ENCODE results near the gene BCDIN3D. TPM values are rescaled to one million over a fixed set of nuclear protein-coding genes. Genes with fewer than 3 reads are reported as not detected.

The BCDIN3D gene
- total and polyA plus RNA-seq, 3 donors from 2014 or later: 4.9 to 5.8 (median 5.1) TPM

DNA sequence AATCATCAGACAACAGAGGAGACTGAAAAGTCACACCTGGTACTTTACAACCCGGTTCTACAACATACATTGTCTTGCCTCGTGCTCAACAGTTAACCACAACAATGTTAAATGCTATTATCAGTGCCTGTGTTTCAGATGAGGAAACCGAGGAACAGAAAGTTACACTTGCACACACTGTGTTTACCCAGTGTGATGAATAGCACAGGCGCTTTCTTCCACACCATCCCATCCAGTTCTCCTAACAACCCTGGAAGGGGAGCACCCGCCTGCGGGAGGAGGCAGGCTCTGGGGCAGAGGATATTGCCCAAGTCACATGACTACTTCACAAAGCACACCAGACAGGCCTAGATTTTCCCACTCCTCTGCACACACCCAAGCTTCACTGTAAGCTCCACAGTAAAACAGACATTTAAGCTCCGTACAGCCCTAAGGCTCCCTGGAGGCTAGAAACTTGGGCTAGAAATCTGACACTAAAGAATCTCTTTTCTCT is 36.5 kb downstream of the BCDIN3D start:
- no peak overlapping the region for H3K4me3 ChIP-seq
- H3K9me3 ChIP-seq: no peaks in the 10 kb centered on the region
- TF ChIP-seq, protein P1, sequence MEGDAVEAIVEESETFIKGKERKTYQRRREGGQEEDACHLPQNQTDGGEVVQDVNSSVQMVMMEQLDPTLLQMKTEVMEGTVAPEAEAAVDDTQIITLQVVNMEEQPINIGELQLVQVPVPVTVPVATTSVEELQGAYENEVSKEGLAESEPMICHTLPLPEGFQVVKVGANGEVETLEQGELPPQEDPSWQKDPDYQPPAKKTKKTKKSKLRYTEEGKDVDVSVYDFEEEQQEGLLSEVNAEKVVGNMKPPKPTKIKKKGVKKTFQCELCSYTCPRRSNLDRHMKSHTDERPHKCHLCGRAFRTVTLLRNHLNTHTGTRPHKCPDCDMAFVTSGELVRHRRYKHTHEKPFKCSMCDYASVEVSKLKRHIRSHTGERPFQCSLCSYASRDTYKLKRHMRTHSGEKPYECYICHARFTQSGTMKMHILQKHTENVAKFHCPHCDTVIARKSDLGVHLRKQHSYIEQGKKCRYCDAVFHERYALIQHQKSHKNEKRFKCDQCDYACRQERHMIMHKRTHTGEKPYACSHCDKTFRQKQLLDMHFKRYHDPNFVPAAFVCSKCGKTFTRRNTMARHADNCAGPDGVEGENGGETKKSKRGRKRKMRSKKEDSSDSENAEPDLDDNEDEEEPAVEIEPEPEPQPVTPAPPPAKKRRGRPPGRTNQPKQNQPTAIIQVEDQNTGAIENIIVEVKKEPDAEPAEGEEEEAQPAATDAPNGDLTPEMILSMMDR (IDR thresholded peaks at IDR 0.05): no peak
- TF ChIP-seq POLR2A (IDR thresholded peaks at IDR 0.05): no peak
- peaks cover 41% of the 10 kb centered on the region for H3K4me1 ChIP-seq
- H3K27me3 ChIP-seq: no peaks in the 10 kb centered on the region
- no peaks in the 10 kb centered on the region for H3K36me3 ChIP-seq (ENCODE audit: low read depth, missing control alignments)
- intact Hi-C loops (cut with DNase I; ENCODE audit: low total_unique reads): no loop called here
- 70 to 81% methylated on average over 7 of the region's 7 CpGs for WGBS, 2 donors
- DNase-seq: no peak
- H3K27ac ChIP-seq: no peak overlapping the region

DNA sequence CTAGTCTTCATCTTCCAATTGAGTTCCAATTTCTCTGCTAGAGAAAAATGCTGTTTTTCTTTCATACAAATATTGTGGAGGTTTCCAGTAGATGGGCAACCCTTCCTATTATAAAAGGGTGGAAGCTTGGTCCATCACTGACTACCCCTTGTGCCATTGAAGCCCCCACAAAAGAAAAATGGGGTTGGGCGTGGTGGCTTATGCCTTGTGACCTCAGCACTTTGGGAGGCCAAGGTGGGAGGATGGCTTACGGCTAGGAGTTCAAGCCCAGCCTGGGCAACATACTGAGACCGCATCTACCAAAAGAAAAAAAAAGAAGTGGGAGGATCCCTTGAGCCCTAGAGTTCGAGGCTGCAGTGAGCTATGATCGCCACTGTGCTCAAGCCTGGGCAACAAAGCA is 37.5 kb downstream of the BCDIN3D start:
- Histone ChIP-seq H3K36me3 (ENCODE audit: low read depth, missing control alignments) (no peaks in the 10 kb centered on the region), H3K4me1 (peaks cover 33% of the 10 kb centered on the region)
- intact Hi-C loops (cut with DNase I; ENCODE audit: low total_unique reads): no loop called here

DNA sequence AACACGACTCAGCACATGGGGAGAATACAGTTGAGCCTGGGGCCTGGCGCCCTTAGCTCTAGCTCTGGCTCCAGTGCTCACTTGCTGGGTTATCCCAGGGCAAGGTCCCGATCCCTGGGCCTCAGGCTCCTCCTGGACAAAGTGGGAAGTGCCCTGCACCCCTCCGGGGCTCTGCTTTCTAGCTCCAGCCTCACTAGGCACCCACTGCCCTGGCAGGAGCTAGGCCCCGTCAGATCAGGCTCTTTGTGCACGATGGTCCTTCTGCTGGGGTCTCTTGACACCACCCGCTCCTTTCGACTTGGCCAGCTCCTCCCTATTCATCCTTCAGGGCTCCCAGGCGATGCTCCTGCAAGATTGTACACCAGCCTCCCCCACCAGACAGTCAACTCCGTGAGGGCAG is 38.1 kb downstream of the BCDIN3D start:
- DNase-seq: no peak
- 87 to 89% methylated on average over 10 of the region's 10 CpGs for WGBS, 2 donors
- no peak overlapping the region for H3K27ac ChIP-seq
- H3K36me3 ChIP-seq (ENCODE audit: low read depth, missing control alignments): no peaks in the 10 kb centered on the region
- H3K4me1 ChIP-seq: peaks cover 27% of the 10 kb centered on the region
- intact Hi-C loops (cut with DNase I; ENCODE audit: low total_unique reads): no loop called here
- H3K4me3 ChIP-seq: no peak overlapping the region
- H3K9me3 ChIP-seq: no peaks in the 10 kb centered on the region
- TF ChIP-seq, protein P1 (IDR thresholded peaks at IDR 0.05): no peak
- no peak for TF ChIP-seq POLR2A (IDR thresholded peaks at IDR 0.05)
- no peaks in the 10 kb centered on the region for H3K27me3 ChIP-seq

More for the DNA sequence above, 37.5 kb downstream of the BCDIN3D start:
- H3K9me3 ChIP-seq: no peaks in the 10 kb centered on the region
- H3K4me3 ChIP-seq: no peak overlapping the region
- no peaks in the 10 kb centered on the region for H3K27me3 ChIP-seq
- TF ChIP-seq, protein P1 (IDR thresholded peaks at IDR 0.05): no peak
- TF ChIP-seq POLR2A (IDR thresholded peaks at IDR 0.05): no peak
- DNase-seq: no peak
- H3K27ac ChIP-seq: no peak overlapping the region
- 82 to 84% methylated on average over 5 of the region's 5 CpGs for WGBS, 2 donors

DNA sequence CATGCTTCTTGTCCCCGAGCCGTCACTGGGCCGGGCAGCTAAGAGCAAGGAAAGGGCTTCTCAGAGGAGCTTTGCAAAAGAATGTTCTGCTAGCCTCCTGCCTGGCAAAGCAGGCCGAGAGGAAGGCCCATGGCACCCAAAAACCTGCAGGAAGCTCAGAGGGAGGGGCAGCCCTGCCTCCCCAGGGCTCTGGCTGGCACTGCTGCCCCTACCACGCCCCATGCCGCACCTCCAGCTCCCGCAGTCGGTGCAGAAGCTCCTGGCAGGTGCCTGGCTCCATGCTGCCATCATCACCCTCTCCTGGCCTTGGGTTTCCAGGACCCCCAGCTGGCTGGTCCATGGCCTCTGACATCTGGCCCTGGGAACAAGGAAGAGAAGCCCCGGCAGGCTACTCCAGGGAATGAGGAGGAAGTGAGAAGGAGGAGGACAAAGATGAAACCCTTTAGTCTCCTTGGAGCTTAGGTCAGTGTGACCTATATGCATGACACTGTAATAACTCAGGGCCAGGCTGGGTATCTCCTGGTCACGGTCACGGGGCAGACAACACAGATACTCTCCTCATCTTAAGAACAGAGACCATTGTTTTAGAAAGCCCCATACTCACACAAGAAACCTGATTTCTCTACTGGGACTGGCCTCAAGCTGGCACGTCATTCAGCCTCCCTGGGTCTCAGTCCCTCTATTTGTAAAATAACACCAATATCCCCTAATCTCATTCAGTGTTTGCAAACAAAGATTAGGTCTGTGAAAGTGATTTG is 39.0 kb downstream of the BCDIN3D start:
- TF ChIP-seq, protein P1 (IDR thresholded peaks at IDR 0.05): no peak
- TF ChIP-seq POLR2A (IDR thresholded peaks at IDR 0.05): no peak
- H3K4me1 ChIP-seq: peaks cover 18% of the 10 kb centered on the region
- no peak overlapping the region for H3K27ac ChIP-seq
- no peak overlapping the region for H3K4me3 ChIP-seq
- 64 to 74% methylated on average over 6 to 12 of the region's 12 CpGs for WGBS, 2 donors
- no peak for DNase-seq
- H3K36me3 ChIP-seq (ENCODE audit: low read depth, missing control alignments): no peaks in the 10 kb centered on the region
- no peaks in the 10 kb centered on the region for H3K9me3 ChIP-seq
- intact Hi-C loops (cut with DNase I; ENCODE audit: low total_unique reads): no loop called here
- H3K27me3 ChIP-seq: no peaks in the 10 kb centered on the region
